GM21360 (cell line): ENCODE data around the gene MYH7.
"Not testable (repeated sequence)": the region's sequence is repeated elsewhere in the genome, so short reads cannot be mapped to it uniquely, and the experiment has no call there.

Experiments
- ATAC-seq: cut with Tn5 transposase; IDR thresholded peaks from one replicate; pipeline ENCODE4 v1.9.1; 2021; ENCODE audit warnings: mild to moderate bottlenecking, moderate library complexity; ENCODE audit not compliant: unreplicated experiment

The MYH7 gene

DNA sequence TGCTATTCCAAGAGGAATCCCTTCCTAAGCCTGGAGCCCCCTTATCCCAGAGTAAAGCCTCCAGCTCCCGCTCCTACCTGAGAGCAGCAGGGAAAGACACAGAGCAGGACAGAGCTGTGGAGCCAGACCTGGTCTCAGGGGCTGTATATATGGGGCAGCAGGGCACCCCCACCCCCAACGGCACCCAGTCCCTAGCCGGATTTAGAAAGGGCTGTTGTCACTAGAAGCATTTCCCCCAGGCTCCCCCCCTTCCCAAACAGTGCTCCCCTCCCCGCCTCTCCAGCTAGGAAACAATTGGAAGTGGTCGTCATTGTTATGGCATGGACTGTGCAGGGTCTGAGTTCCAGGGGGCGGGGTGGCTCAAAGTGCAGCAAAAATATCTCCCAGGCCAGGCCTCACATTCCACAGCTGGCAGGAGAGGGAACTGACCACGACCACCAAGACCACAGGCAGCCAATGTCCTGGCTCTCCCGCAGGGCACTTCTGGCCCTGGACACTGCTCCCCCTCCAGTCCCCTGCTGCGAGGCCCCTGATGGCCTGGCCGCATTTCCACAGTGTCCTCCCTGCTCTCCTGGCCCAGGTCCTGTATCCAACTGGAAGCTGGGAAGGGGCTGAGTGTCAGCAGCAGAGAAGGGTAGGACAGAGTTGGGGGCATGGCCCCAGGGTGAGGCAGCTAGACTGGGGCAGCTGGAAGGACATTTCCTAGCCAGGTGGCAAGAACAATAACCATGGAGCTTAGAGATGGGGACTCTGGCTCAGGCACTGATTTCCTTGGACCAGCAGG lies at the start of gene MYH7:
Gene MYH7 (minus strand): TSS at position 118 of the 784 bp plus-strand sequence. CDS start 1,928 bp downstream, outside the sequence.
- ATAC-seq = no peak

- ATAC-seq = no peak
These were observed 47.9 kb upstream of the MYH7 start for GRCh38 chr14:23483236-23483854.

DNA sequence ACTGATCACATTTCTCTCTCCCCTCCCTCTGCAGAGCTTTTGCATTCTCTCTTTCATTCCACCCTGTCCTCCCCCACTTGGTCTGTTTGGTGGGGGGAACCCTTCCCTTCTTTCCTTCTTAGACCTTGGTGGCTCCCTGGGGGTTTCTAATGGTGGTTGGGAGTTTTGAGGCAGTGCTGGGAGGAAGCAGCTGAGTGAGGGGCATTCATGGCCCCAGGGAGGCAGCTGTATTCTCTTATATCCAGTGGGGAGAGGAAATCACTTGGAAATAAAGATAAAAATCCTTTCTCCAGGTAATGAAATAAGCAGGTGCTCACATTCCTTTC lies 47.3 kb upstream of the MYH7 start:
- ATAC-seq = no peak

GRCh38 chr14:23481979-23482822 lies 46.7 kb upstream of the MYH7 start:
- no peak for ATAC-seq

GRCh38 chr14:23481362-23481970 lies 46.0 kb upstream of the MYH7 start:
- ATAC-seq = no peak

DNA sequence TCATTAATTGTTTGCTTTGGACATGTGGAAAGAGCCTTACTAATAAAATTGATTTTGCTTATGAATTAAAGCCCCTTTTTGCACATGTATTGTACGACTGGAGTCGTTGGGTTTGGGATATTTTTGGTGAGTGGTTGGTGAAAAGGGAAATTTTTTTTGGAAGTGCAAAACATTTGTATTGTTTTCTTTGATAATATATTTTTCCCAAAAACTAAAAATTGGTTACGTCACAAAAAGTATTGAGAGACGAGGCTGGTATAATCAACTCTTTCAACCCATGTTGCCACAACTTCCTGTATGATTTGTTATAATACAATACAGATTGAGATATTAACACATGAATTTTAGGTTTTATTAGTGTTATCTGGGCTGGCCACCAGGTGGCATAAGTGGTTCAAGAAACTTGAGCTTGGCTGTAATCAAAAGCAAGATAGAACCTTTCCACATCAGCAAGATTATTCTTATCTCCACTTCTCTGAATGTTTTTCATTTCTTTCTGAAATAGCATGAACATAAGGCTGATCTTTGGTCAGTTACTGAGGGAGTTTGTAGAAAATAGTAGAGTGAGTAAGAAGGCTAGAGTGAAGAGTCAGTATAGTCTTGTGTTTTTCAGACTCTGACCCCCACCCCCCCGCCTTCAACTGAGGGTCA lies 42.8 kb upstream of the MYH7 start:
- ATAC-seq = no peak

DNA sequence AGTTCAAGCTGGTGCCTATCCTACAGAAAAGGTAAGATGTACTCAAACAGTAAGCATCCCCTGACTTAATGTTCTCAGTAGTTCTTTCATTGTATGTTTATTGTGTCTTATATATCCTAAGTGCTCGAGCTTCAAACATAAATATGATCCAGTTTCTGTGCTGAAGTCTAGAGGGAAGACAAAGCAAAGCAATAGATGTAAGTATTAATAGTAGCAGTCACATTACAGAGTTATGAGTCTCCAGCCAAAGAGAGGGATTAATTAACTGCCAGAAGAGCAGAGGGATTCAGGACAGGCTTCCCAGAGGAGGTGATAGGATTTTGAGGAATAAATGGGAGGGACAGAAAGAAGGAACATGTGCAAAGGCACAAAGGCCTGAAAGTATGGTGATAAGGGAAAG lies 35.5 kb upstream of the MYH7 start:
- ATAC-seq = no peak

GRCh38 chr14:23469906-23470403 lies 34.5 kb upstream of the MYH7 start:
- peak; percentile 25 for ATAC-seq

DNA sequence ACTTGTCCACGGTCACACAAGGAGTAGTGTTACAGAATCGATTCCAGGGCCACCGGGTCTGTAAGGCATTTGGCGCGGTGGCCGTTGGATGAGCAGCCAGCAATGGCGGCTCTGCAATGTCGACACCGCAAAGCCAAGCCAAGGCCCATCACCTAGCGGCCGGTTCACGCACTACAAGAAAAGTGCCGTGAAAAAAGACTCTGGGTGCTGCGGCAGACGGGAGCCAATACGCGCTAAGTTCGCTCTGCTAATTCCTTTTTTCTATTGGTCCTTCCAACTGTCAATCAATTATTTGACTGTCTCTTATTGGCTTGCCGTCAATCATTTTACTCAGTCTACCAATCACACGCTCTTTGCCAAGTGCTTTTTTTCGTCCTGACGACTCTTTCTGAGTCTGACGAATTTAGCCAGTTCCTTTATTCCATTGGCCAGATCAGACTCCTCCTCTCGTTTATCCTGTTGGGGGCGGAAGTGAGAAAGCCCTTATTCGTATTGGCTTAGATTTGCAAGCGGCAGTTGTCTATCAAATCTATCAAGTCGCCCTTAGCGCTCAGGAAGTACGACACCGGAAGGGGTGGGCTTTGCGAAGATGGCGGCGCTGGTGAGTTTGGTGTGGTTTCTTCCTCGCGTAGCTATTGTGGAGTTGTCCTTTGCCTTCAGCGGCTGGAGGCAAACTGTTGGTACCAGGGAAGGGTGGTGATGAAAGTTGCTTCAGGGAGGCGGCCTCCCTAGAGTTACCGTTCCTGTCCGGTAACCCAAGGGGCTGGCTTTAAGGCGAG lies 33.9 kb upstream of the MYH7 start, which contains the start of gene NGDN:
Gene NGDN (plus strand): TSS at position 577 of the 779 bp plus-strand sequence. CDS start 13 bp downstream, at position 590.
- peak; percentile 92 for ATAC-seq

- ATAC-seq = no peak
These were observed 33.3 kb upstream of the MYH7 start for GRCh38 chr14:23468704-23469126.

DNA sequence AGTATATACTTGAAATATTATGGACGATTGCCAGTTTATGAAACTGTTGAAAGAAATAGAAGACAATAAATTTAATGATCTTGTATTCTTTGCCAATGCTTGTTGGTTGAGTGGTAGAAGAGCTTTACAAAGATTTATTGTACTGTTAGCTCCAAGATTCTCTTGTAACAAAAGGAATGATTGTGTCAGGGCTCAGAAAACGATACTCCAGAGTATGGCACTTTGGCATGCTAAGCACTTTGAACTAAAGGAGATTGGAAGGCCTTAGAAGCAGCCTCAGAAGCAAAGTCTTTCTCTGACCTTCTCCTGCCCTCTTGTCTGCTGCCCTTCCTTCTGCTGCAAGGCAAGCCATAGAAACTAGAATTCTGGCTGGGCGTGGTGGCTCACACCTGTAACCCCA lies 29.8 kb upstream of the MYH7 start:
- no peak for ATAC-seq

- no peak for ATAC-seq
These were observed 29.2 kb upstream of the MYH7 start for GRCh38 chr14:23464700-23465099.

- ATAC-seq = no peak
These were observed 25.5 kb upstream of the MYH7 start for GRCh38 chr14:23460960-23461359.

- ATAC-seq = no peak
These were observed 22.4 kb upstream of the MYH7 start for GRCh38 chr14:23457587-23458445.

DNA sequence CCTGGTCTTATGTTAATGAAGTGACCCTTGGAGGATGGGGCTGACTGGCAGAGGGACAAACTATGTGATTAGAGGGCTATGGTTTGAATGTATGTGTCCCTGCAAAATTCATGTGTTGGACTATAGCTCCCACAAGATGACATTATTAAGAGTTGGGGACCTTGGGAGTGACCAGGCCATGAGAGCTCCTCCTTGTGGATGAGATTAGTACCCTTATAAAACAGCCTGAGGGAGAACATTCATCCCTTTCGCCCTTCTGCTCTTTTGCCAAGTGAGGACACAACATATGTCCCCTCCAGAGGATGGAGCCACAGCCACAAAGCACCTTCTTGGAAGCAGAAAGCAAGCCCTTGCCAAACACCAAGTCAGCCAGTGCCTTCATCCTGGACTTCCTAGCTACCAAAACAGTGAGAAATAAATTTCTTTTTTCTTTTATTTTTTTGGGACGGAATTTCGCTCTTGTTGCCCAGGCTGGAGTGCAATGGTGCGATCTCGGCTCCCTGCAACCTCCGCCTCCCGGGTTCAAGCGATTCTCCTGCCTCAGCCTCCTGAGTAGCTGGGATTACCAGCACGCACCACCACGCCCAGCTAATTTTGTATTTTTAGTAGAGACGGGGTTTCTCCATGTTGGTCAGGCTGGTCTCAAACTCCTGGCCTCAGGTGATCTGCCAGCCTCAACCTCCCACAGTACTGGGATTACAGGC lies 21.6 kb upstream of the MYH7 start:
- ATAC-seq = not testable (repeated sequence)

GRCh38 chr14:23454445-23454856 lies 19.0 kb upstream of the MYH7 start:
- no peak for ATAC-seq

DNA sequence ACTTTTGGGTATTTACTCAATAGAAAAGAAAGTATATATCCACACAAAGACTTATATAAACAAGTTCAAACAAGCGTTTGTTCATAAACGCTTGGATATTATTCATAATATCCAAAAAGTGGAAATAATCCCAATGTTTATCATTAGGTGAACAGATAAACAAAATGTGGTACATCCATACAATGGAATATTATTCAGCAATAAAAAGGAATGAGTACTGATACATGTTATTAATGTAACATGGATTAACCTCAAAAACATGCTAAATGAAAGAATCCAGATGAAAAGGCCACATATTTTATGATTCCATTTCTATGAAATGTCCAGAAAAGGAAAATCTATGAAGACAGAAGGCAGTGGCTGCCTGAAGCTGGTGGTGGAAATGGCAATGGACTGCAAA lies 16.8 kb upstream of the MYH7 start:
- no peak for ATAC-seq

DNA sequence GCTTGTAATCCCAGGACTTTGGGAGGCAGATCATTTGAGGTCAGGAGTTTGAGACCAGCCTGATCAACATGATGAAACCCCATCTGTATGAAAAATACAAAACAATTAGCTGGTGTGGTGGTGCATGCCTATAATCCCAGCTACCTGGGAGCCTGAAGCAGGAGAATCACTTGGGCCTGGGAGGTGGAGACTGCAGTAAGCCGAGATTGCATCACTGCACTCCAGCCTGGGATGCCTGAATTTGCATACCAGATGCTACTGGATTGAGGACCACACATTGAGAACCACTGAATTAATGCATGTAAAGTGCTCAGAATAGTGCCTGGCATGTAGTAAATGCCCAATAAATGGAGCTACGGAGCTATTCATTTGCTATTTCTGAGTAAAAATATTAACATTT lies 14.9 kb upstream of the MYH7 start:
- ATAC-seq = no peak
